Activated CD4-positive, CD25-positive, alpha-beta regulatory T cell treated with anti-CD3 and anti-CD28 coated beads, Interleukin-2, amount 50 U/mL, for 24 hours (primary cell): Measurements from ENCODE around the gene PDE4D.
"Not testable (repeated sequence)": the region's sequence is repeated elsewhere in the genome, so short reads cannot be mapped to it uniquely, and the experiment has no call there.

Experiments used
- ATAC-seq, 2 donors: fragments of 150-1000 bp; cut with Tn5 transposase; one replicate each; pipeline ENCODE4 v1.10.0; 2021; ENCODE audit warnings: mild to moderate bottlenecking in 1 of 2, moderate library complexity in 1 of 2

Gene PDE4D

DNA sequence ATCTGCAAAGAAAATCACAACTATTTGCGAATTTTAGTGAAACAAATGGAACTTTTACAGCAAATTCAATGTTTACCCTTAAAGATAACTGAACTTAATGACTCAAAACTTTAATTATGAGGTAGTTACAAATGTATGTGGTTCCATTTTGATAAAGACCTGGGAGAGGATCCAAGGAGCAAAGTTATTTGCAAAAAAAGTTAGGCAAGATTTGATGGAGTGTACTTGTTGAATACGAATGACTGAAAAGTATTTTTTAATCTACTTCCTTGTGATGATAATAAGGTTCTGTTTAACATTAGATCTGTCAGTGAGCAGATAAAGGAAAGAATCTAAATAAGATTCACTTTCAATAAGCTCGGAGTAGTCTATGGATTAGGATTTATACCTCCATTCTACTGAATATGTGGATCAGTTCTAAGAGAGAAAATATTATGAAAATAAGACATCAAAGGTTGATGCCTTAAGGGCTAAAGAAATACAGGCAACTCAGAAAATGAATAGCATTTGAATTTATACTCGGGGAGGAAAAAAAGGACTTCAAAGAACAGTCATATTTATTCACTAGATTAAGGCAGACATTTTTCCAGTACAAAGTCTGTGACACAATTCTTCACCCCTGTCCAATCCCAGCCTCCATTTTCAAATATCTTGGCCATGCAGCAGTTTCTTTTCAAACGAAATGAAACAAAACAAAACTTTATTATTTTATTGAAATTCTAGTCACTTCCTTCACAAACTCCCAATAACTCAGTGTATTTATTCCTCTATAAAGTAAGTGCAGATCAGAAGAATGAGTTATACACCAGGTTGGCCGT, 199.8 kb downstream of the PDE4D start:
- ATAC-seq = no peak

DNA sequence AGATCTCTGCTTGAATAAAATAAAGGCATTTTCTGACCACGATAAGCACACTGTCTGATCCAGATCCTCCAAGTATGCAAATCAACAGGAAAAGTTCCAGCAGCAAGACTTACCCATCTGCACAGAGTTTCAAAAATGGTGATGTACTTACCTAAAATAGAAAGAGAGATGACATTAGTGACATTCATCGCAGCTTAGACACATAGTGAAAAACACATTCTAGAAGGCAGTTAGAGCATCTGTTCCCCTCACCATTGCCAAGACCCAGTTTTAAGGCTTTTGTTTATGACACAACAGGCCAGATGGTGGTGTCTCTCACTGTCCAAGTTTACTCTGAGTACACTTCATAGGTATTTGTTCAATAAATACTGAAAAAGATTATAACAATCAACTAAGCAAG, 207.7 kb downstream of the PDE4D start:
- no peak for ATAC-seq

DNA sequence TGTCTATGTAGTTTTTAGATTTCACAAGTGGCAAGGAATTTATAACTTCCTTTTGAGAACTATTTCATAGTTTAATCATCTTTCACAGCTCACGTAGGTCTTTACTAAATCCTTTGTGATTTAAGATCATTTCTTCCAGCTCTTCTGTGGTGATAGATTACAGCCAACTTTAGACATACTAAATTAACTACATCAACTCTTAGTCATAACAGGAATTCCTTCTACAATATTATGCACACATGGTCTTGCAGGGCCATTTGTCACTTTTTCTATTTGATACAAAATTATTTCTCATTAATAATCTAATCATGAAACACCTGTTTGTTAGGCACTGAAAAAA, 208.4 kb downstream of the PDE4D start:
- ATAC-seq = no peak

DNA sequence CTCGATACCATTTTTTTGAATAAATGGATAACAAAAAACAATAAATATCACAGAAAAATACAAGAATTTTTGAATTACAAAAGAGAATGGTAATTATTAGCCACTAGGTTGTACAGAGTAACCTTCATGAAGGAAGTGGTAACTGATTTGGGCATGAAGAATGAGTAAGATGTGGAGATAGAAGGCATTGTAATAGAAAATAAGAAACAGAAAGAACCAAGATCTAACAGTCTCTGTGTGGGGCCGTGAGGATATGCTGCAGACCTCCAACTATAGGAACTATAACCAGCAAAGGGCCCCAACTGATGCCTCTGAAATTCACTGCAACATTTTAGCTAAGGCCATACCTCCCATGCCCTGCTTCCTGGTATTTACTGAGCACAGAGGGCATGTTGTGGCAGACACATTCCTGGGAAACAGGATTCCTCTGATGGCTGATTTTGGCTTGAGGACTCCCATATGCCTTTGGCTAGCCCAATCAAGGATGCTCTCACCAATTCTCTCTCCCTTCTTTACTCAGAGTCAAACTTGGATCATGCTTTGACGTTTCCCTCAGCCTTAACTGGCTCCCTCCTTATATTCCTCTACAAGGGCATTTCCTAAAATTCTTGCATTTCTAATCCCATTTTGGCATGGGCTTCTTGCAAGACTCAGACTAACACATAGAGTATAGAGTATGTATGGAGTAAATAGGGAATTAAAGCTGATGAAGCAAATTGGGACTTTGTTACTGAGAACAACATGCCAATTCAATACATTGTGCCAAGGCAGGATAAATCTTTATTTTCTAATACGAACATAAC, 208.9 kb downstream of the PDE4D start:
- no peak for ATAC-seq

DNA sequence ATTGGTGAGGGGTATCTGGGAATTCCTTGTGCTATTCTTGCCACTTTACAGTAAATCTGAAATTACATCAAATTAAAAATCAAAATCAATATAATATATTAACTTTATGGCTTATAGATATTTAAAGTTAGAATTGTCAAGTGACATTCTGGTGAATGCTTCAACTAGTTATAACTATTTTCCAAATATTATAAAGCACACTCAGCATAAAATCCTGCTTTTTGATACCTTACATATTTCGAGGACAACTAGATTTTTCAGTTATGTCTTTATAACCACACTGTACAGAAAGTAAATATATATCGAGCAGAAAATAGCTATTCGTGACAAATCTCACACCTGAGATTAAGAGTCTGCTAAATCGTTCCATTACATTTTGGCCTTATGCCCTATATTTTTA, 210.2 kb downstream of the PDE4D start:
- no peak for ATAC-seq

DNA sequence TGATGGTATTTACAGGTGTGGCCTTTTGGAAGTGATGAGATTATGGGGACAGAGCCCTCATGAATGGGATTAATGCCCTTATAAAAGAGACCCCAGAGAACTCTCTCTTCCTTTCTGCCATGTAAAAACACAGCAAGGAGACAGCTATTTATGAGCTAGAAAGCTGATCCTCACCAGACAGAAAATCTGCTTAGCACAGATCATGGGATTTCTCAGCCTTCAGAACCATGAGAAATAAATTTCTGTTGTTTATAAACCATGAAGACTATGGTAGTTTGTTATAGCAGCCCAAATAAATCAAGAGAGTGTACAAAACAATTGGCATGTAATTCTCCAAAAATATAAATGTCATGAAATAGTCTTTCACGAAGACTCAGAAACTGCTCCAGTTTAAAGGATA, 211.0 kb downstream of the PDE4D start:
- ATAC-seq = no peak

DNA sequence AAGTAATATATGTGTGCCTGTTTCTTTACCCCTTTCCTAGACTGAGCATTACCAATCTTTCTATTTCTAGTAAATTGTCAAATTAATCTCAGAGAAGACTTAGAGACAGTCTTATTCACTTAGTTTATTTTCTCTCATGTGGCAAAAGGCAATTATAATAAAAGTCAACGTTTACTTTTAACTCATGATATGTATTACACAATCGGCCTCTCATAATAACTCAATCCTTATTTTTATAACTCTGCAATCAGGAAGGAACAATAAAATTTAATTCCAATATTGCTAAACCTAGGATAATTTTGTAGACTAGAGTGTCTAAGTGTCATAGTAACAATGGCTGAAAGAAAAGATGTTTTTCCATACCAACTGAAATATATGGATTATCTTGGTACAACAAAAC, 214.6 kb downstream of the PDE4D start:
- no peak for ATAC-seq

DNA sequence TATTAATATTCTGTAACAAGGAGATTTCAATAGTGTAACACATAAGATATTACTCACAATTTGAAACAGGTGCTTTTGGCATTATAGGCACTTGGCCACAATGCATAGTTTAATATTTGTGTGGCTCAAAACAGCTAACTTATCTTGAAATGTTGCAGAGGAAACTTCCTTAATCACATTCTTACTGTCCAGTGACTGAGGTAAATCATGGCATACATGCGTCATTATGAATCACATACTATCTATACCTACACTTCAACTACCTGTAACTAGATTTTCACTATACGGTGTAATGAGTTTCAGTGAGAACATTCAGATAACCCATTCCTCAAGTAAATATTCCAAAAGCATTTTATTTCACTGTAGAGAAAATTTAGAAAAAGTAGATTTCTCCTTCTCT, 218.8 kb downstream of the PDE4D start:
- no peak for ATAC-seq

DNA sequence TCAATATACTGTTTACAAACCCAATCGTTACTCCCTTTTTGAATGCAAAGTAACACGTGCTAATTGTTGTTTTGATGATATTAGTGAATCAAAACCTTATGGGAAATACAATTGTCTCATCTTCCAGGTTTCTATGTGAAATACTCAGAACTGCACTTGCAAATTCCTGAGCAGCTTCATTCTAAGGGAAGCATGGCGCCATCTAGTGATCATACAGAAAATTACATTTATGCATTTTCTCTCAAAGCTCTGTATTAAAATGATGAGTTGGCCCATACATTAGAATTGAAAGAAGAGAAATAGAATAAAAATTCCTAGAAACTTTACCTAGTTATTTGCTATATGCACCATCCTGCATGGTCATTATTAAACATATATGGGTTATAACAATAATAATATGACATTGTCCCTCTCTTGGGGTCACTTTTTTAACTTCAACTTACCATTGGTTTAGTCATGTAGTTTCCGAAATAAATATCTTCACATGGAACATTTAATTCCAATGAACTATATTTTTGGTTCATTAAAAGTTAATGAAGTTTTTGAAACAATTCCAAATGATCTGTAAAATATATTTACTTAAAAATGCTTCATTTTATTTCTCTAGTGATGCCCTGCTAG, 220.0 kb downstream of the PDE4D start:
- ATAC-seq = peak in 1 of 2 donors; percentile 33

DNA sequence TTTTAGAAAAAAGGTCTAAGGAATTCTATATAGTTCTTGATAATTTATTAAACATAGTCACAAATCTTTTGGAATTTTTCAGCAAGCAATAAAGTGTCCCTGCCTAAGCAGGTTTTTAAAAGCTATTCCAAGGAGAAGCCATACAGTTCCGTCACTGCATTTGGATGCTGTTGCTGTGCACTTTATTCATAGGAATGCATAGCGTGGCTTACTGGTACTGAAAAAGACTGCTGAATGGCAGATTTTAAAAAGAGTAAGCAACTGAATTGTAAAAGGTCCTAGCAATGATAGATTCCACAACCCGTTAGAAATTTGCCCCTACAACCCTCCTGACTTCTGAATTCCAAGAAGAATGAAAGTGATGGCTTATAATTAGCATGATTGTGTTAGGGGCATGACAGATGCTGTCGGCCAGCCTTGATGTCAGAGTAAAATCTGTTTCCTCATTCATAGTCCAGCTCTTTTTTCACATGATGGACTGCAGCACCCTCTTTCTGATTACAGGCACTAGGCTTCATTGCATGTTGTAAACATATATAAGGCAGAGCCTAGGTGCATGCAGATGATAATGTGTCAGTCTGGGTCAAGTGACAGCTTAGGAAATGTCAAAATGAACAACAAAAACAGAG, 227.0 kb downstream of the PDE4D start:
- no peak for ATAC-seq

DNA sequence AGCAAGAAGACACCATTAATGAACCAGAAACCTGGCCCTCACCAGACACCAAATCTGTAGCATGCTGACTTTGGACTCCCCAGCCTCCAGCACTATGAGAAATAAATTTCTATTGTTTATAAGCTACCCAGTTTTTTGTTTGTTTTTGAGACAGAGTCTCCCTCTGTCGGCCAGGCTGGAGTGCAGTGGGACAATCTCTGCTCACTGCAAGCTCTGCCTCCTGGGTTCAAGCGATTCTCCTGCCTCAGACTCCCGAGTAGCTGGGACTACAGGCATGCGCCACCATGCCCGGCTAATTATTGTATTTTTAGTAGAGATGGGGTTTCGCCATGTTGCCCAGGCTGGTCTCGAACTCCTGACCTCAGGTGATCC, 227.7 kb downstream of the PDE4D start:
- ATAC-seq = not testable (repeated sequence)

DNA sequence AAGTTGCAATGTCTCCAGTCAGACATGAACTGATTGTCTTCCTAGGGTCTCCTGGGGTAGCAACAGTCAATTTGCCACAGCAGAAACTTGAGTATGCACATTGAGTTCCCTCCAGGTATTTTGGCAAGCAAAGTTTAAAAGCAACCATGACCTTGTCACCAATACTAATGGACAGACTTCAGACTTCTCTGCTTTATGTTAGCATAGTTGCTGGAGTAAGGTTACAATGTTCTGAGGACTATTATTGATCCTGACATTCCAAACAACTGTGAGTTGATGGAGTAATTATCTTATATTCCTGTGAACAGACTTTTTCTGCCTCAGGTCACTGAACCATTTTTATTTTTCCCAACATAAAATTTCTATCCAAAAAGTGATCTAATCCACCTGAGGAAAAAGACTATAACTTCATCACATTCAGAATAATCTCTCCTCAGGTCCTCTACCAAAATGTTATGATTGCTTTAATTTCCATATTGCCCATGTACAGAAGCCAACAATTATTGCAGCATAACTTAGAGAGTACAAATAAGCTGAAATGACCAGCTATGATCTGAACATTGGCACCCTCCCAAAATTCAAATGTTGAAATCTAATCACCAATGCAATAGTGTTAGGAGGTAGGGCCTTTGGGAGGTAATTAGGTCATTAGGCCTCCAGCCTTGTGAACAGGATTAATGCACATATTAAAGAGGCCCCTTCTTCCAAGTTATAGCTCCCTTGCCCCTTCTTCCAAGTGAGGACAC, 228.3 kb downstream of the PDE4D start:
- ATAC-seq = no peak

DNA sequence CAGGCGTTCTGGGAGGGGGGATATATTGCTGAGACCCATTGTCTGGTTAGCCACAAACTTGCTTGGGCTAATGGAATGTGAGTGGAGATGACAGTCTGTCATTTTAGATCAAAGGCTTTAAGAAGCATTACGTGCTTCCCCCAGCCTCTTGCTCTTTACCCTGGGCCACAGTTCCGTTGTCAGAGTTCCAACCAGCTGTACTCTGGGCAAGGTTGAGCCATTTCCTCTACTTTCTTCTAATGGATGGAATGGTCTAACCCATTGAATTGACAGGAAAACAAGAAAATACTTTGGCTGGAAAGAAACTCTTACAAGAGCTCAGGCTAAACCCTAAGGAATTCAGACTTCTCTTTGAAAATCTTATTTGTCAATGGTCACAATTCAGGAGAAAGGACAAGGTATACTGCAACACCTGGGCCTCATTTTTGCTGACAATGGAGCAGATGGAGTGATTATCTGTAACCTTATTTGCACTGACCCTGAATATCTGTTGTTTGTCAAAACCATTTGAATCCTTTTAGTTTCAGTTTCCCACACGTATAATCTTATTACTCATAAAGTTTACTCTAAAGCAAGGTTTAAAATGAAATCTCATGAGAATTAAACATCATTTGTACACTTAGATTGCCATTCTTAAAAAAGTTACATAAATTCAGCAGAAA, 231.4 kb downstream of the PDE4D start:
- ATAC-seq = no peak

DNA sequence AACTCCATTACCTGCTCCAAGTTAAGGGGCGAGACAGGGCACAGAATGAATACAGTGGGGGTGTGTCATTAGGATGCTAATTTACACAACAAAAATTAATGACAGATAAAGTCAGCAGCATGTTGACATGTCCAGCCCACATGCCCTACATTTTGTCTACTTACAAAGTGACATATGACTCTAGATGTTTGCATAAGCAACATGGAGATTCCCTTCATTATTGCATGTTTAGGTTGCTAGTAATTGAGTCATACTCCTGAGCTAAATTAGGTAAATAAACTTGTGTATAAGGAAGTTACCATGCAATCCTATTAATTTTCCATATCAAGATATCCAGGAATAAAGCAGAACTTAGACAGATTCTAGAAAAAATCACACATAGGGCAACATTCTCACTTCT, 232.2 kb downstream of the PDE4D start:
- ATAC-seq = no peak

DNA sequence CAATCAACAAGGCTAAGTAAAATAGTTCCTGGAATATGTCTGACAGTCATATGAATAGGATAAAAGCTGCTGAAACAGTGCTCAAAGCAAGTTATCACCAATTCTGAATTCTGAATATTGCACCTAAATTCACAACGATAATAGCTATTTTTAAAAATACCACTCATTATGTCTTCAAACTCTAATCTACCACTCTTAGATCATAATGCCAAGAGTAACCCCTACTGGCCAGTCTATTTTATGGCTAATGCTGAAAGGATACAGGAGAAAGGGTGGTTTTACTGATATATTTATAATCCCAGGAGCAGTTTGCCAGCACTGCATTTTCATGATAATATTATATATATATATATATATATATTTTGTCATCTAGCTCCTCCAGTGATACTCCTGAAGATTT, 232.8 kb downstream of the PDE4D start:
- no peak for ATAC-seq

DNA sequence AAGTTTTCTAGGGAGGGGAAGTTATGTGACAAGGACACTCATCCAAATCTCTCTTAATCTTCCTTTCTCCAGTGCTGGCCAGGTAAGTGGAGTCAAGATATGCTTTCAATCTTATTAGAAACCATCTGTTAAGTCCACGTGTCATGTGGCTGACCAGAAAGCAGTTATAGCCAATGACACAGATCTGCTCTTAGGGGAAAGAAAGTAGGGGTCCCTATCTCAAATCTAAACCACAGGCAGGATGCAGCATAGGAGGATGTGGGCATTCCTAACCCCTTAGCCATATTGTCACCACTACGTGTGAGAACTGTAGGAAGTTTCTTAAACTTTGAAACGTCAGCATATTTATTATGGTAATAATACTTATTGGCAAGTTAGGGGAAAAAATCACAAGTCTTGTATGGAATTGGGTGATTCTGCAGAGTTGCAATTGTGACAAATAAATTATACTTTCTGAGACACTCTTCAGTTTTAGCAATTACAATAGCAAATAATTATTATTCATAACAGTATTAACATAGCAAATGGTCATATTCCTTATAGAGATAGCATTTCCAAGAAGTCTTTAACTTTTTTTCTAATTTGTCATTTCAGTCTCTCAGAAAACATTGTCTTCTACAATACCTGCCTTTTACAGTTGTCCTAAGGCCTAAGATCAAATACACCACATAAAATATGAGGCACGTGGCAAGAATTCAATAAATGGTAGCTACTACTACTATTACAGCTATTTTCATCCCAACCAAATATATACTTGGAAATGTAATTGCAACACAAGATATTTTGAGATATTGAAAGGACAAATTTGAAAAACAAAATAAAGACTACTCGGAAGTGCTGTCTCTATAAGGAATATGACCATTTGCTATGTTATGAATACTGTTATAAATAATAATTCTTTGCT, 236.9 kb downstream of the PDE4D start:
- no peak for ATAC-seq

DNA sequence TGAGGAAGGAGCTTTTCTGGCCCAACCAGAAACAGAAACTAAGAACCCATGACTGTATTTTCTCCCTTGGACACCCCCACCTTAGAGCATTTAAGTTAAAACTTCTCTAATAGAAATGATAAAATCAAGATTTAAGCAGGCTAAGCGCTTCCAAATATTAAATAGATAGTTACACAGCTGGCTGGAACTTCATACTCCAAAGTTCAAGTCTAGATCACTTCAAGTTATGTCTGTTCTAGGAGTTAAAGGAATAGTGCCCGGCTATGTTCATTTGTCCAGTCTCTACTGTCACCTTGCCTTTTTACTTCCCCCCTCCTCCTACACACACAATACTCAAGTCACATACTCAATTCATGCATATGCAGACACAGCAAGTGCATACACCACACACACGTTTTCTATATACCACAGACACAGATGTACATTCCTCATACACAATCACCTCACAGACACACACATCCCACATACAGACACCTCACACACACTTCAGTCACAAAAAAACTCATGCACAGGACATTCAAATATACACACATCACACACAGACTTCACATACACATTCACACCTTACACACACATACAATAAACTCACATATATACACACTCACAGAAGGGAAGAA, 237.7 kb downstream of the PDE4D start:
- no peak for ATAC-seq

DNA sequence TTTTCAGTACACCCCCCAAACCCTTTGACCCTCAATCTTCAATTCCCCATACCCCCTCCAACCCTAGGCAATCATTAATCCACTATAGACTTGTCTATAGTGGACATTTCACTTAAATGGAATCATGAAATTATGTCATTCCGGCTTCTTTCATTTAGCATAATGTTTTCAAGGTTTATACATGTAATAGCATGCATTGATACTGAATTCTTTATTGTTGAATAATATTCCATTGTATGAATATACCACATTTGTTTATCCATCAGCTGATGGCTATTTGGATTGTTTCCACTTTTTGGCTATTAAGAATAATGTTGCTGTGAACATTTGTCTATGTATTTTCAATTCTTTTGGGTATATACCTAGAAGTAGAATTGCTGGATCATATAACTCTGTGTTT, 238.8 kb downstream of the PDE4D start:
- no peak for ATAC-seq

DNA sequence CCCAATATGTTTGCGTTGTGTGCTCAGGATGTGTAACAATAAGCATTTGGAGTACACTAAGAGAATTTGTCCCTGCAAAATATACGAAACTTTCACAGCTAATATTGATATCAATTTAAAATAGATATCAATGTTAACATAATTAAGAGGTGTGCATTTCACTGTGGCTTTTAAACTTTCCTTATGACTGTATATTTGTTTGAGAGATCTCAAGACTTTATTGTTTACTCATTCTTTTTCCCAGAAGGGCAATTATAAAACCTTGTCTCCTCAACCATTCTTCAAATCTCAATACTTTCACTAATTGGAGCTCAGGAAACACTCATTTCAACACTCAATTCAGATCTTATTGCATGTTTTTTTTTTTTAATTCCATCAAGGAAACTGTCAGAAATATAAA, 241.1 kb downstream of the PDE4D start:
- ATAC-seq = no peak
